ENCODE measurements around the gene GMDS.

- TF ChIP-seq, protein P1, sequence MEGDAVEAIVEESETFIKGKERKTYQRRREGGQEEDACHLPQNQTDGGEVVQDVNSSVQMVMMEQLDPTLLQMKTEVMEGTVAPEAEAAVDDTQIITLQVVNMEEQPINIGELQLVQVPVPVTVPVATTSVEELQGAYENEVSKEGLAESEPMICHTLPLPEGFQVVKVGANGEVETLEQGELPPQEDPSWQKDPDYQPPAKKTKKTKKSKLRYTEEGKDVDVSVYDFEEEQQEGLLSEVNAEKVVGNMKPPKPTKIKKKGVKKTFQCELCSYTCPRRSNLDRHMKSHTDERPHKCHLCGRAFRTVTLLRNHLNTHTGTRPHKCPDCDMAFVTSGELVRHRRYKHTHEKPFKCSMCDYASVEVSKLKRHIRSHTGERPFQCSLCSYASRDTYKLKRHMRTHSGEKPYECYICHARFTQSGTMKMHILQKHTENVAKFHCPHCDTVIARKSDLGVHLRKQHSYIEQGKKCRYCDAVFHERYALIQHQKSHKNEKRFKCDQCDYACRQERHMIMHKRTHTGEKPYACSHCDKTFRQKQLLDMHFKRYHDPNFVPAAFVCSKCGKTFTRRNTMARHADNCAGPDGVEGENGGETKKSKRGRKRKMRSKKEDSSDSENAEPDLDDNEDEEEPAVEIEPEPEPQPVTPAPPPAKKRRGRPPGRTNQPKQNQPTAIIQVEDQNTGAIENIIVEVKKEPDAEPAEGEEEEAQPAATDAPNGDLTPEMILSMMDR (optimal IDR thresholded peaks at IDR 0.05 in 1 of 3, IDR thresholded peaks at IDR 0.05 in 1 of 3, conservative IDR thresholded peaks at IDR 0.05 in 1 of 3; ENCODE audit: extremely low read depth in 1 of 3, insufficient read depth in 2 of 3, low read length in 3 of 3) = no peak
- no peak for TF ChIP-seq EZH2 (IDR thresholded peaks at IDR 0.05; ENCODE audit: low read length)
These were observed 521.3 kb downstream of the GMDS start for GRCh38 chr6:1724124-1724523.

Data from keratinocyte (primary cell).